ENCODE measurements around the gene FRMD3.

FRMD3 gene

DNA sequence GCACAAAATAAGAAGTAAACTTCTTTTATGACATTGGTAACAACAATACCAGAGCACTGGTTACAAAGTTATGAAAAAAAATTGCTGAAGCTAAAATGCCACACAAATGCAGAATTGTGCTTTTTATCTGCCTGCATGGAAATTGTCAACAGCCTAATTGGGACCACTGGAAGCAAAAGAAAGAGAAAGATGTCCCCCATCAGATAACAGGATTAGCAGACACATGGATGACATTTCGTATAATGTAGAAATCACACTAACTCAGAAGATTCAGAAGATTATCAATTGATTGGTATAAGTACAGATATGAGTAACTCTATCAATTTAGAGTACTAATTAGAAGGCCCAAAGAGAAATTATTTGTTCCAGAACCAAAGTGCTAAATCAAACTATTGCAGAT is 19.1 kb upstream of the FRMD3 start:
- H3K4me3 ChIP-seq (ENCODE audit: low read depth, low read length) = no peak overlapping the region
- no peak for TF ChIP-seq CTCF (IDR thresholded peaks at IDR 0.05; ENCODE audit: low read depth, low read length, missing control alignments)
- no peak for DNase-seq (ENCODE audit: low read depth)
- in situ Hi-C loops (cut with HindIII; ENCODE audit: low sequenced_read_pairs) = no loop called here

GRCh38 chr9:83554278-83554677 is 16.1 kb upstream of the FRMD3 start:
- no peak for TF ChIP-seq CTCF (IDR thresholded peaks at IDR 0.05; ENCODE audit: low read depth, low read length, missing control alignments)
- H3K4me3 ChIP-seq (ENCODE audit: low read depth, low read length) = no peak overlapping the region
- in situ Hi-C loops (cut with HindIII; ENCODE audit: low sequenced_read_pairs) = no loop called here
- DNase-seq (ENCODE audit: low read depth) = no peak

DNA sequence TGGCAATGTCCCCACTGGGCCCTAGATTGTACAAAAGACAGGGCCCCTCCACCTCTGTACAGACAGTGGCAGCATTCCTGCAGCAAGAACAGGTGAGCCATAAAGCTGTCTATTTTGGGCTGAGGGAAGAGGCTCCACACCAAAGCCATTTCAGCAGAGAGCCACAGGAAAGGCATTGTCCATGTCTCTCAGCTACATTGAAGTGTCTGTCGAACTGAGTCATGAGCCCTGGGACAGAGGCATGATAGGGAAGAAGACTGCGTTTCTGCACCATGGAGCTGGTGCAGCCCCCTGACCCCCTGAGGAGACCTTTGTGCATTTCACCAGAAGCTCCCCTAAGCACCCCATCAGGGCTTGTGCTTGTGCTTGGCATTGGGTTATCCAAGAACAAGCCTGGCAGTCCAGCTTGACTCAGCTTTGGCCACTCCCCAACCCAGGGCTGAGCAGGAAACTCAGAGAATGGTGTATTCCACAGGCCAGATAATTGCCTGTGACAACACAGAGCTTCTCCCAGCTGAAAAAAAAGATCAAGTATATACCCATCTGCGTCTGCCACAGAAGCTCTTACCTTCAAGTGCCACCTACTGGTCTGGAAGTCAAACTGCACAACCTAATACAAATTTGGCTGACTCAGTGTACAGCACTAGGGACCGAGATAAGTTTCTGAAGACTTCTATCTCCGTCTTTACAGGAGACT is 5.9 kb upstream of the FRMD3 start:
- peak; percentile 78 for TF ChIP-seq CTCF (IDR thresholded peaks at IDR 0.05; ENCODE audit: low read depth, low read length, missing control alignments)
- in situ Hi-C loops (cut with HindIII; ENCODE audit: low sequenced_read_pairs) = no loop called here
- no peak overlapping the region for H3K4me3 ChIP-seq (ENCODE audit: low read depth, low read length)
- DNase-seq (ENCODE audit: low read depth) = peak; percentile 49

GRCh38 chr9:83538890-83539238 is 663 bp upstream of the FRMD3 start:
- DNase-seq (ENCODE audit: low read depth) = no peak
- in situ Hi-C loops (cut with HindIII; ENCODE audit: low sequenced_read_pairs) = no loop called here
- no peak for TF ChIP-seq CTCF (IDR thresholded peaks at IDR 0.05; ENCODE audit: low read depth, low read length, missing control alignments)
- peak overlapping the region; percentile 62 for H3K4me3 ChIP-seq (ENCODE audit: low read depth, low read length)

DNA sequence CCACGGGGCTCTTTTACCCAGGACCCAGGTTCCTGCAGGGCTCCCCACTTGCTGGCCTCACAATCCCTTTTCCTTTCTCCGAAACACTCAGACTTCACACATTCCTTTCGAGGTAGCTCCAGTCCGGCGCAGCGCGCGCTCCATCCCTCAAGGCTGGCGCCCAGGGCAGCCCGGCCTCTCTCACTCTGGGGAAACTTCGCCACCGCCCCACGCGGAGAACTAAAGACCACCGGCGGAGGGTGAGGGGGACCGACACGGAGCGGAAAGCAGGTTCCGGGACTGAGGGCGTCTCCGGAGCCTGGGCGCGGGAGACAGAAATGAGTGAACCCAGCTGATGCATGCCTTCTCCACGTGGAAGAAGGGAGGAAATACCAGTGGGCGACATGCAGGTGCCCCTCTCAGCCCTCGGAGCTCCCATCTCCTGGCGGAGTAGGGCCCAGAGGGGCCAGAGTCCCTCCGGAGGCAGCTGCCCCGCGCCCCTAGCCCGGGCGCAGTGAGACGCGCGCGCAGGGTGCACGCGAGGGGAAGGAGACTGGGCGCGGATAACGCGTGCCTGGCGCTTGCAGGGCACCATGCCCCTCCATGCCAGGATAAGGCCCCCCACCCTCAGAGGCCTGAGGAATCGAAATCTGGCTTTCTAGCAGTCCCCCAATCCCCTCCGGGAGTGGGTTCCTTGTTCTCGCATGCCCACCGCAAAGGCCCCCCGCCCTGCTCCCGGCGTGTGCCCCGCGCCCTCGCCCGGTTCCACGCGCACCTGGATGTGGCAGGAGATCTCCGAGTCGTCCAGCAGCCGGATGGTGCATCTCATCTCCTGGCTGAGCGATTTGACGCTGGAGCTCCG is 650 bp downstream of the FRMD3 start:
- in situ Hi-C loops (cut with HindIII; ENCODE audit: low sequenced_read_pairs) = no loop called here
- TF ChIP-seq CTCF (IDR thresholded peaks at IDR 0.05; ENCODE audit: low read depth, low read length, missing control alignments) = no peak
- peak overlapping the region; percentile 62 for H3K4me3 ChIP-seq (ENCODE audit: low read depth, low read length)
- DNase-seq (ENCODE audit: low read depth) = no peak

GRCh38 chr9:83536332-83536731 is 1.9 kb downstream of the FRMD3 start:
- no peak for DNase-seq (ENCODE audit: low read depth)
- H3K4me3 ChIP-seq (ENCODE audit: low read depth, low read length) = no peak overlapping the region
- TF ChIP-seq CTCF (IDR thresholded peaks at IDR 0.05; ENCODE audit: low read depth, low read length, missing control alignments) = no peak
- in situ Hi-C loops (cut with HindIII; ENCODE audit: low sequenced_read_pairs) = no loop called here
